ENCODE data around the gene GCLC. TPM values are rescaled to one million over a fixed set of nuclear protein-coding genes. Genes with fewer than 3 reads are reported as not detected.

Gene GCLC
- total and polyA plus RNA-seq, 9 of the 15 experiments (the other 6 are each of a cell fraction or from before 2014, with no cell fraction given) = 3.9 to 20.0 (median 9.4) TPM

DNA sequence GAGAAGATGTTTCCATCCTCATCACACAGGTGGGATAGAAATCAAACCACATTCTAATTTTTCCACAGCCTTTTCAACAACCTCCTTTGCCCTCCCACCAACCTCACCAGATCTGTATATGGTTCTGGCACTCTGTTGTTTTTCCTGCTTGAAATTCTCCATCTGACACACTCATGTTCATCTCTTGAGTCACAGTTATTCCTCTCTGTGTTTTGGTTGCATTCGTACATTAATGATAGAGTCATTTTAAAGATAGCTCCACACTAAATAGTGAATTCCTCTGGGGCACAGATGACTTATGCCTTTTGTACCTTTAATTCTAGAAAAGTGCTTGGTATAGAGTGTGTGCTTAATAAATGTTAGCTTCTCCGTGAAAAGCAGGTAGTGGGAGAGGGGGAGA lies 1.4 kb upstream of the GCLC start:
- Histone ChIP-seq H3K36me3 (ENCODE audit: control insufficient read depth, insufficient read depth, low read length) (no peaks in the 10 kb centered on the region), H3K79me2 (ENCODE audit: control insufficient read depth, insufficient read depth, low read length) (peaks cover 22% of the 10 kb centered on the region), H3K4me3 (no peak overlapping the region), H3K27me3 (ENCODE audit: control insufficient read depth in 2 of 2, insufficient read depth in 2 of 2, low read length in 2 of 2) (no peaks in the 10 kb centered on the region), H3K27ac (ENCODE audit: extremely low read depth, low read depth, low read length) (no peak overlapping the region), H4K20me1 (replicated peaks; ENCODE audit: control insufficient read depth, insufficient read depth, low read length) (0 out of 2 replicates have a peak, but pooled peaks cover 4% of the 10 kb centered on the region), H3K9ac (ENCODE audit: insufficient read depth in 1 of 2, low read depth in 2 of 2, low read length in 2 of 2) (no peak overlapping the region), H2AFZ (ENCODE audit: low read depth, low read length) (no peak overlapping the region; the same call in 1 of the 2 replicates), H3K9me1 (ENCODE audit: control insufficient read depth, insufficient read depth, low read length) (no peaks in the 10 kb centered on the region), H3K9me3 (replicated peaks; ENCODE audit: control insufficient read depth, insufficient read depth, low read depth, low read length) (no peaks in the 10 kb centered on the region), H3K4me1 (replicated peaks in 1 of 2; ENCODE audit: control insufficient read depth in 2 of 2, insufficient read depth in 2 of 2, low read length in 2 of 2) (peaks cover 21 to 33% of the 10 kb centered on the region in 2 experiments), H3K4me2 (ENCODE audit: insufficient read depth, low read length) (no peak overlapping the region)
- ChIA-PET POLR2A (interaction anchor here (0.6 kb wide), 1 partner anchor 20 kb away, joined by 4 read pairs; no protein-coding TSS in a partner anchor), CTCF (ENCODE audit: low intra/inter-chr PET ratio) (interaction anchor here (3.8 kb wide), 1 partner anchor 104 kb away, joined by 23 read pairs; no protein-coding TSS in a partner anchor)
- no peak for ATAC-seq
- intact Hi-C loops (cut with micrococcal nuclease) = loop anchor here (10.0 kb wide), 1 partner anchor 191 kb away; no protein-coding TSS in a partner anchor
- no peak for FAIRE-seq
- DNase-seq (ENCODE audit: extremely low read depth in 1 of 4, low spot score in 3 of 4) = no peak
- in situ Hi-C loops (cut with MboI) = no loop called here
- BruUV-seq (replicated peaks) = no TSS peak
- 30% methylated on average over 2 of the region's 2 CpGs for WGBS (ENCODE audit: insufficient coverage, low coverage, missing lambda C conversion rate)
- TF ChIP-seq TAF7 (tag; IDR thresholded peaks at IDR 0.05) = no peak
- TF ChIP-seq, protein P1, sequence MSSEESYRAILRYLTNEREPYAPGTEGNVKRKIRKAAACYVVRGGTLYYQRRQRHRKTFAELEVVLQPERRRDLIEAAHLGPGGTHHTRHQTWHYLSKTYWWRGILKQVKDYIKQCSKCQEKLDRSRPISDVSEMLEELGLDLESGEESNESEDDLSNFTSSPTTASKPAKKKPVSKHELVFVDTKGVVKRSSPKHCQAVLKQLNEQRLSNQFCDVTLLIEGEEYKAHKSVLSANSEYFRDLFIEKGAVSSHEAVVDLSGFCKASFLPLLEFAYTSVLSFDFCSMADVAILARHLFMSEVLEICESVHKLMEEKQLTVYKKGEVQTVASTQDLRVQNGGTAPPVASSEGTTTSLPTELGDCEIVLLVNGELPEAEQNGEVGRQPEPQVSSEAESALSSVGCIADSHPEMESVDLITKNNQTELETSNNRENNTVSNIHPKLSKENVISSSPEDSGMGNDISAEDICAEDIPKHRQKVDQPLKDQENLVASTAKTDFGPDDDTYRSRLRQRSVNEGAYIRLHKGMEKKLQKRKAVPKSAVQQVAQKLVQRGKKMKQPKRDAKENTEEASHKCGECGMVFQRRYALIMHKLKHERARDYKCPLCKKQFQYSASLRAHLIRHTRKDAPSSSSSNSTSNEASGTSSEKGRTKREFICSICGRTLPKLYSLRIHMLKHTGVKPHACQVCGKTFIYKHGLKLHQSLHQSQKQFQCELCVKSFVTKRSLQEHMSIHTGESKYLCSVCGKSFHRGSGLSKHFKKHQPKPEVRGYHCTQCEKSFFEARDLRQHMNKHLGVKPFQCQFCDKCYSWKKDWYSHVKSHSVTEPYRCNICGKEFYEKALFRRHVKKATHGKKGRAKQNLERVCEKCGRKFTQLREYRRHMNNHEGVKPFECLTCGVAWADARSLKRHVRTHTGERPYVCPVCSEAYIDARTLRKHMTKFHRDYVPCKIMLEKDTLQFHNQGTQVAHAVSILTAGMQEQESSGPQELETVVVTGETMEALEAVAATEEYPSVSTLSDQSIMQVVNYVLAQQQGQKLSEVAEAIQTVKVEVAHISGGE (CRISPR knock-in tag; IDR thresholded peaks at IDR 0.05) = no peak
- no peak for TF ChIP-seq FOS (IDR thresholded peaks at IDR 0.05; ENCODE audit: extremely low read depth, insufficient read length)
- TF ChIP-seq ZBTB17 (CRISPR knock-in tag; IDR thresholded peaks at IDR 0.05) = no peak
- TF ChIP-seq, protein P2, sequence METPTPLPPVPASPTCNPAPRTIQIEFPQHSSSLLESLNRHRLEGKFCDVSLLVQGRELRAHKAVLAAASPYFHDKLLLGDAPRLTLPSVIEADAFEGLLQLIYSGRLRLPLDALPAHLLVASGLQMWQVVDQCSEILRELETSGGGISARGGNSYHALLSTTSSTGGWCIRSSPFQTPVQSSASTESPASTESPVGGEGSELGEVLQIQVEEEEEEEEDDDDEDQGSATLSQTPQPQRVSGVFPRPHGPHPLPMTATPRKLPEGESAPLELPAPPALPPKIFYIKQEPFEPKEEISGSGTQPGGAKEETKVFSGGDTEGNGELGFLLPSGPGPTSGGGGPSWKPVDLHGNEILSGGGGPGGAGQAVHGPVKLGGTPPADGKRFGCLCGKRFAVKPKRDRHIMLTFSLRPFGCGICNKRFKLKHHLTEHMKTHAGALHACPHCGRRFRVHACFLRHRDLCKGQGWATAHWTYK (CRISPR knock-in tag; IDR thresholded peaks at IDR 0.05) = no peak
- no peak for TF ChIP-seq SMARCB1 (IDR thresholded peaks at IDR 0.05; ENCODE audit: insufficient read length, low read depth)
- no peak for TF ChIP-seq ZNF57 (CRISPR knock-in tag; IDR thresholded peaks at IDR 0.05)
- TF ChIP-seq BACH1 (tag; IDR thresholded peaks at IDR 0.05) = no peak
- TF ChIP-seq TBP (optimal IDR thresholded peaks at IDR 0.05; ENCODE audit: low read depth, low read length) = no peak
- no peak for TF ChIP-seq TCF7L2 (IDR thresholded peaks at IDR 0.05; ENCODE audit: low read depth, low read length)
- TF ChIP-seq SP1 (CRISPR knock-in tag; IDR thresholded peaks at IDR 0.05) = no peak
- TF ChIP-seq, protein P3, sequence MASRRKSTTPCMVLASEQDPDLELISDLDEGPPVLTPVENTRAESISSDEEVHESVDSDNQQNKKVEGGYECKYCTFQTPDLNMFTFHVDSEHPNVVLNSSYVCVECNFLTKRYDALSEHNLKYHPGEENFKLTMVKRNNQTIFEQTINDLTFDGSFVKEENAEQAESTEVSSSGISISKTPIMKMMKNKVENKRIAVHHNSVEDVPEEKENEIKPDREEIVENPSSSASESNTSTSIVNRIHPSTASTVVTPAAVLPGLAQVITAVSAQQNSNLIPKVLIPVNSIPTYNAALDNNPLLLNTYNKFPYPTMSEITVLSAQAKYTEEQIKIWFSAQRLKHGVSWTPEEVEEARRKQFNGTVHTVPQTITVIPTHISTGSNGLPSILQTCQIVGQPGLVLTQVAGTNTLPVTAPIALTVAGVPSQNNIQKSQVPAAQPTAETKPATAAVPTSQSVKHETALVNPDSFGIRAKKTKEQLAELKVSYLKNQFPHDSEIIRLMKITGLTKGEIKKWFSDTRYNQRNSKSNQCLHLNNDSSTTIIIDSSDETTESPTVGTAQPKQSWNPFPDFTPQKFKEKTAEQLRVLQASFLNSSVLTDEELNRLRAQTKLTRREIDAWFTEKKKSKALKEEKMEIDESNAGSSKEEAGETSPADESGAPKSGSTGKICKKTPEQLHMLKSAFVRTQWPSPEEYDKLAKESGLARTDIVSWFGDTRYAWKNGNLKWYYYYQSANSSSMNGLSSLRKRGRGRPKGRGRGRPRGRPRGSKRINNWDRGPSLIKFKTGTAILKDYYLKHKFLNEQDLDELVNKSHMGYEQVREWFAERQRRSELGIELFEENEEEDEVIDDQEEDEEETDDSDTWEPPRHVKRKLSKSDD (conservative IDR thresholded peaks at IDR 0.05; ENCODE audit: low read length) = no peak
- no peak for TF ChIP-seq CREM (IDR thresholded peaks at IDR 0.05; ENCODE audit: low read depth)

Measured in K562 (cell line).